BJ (cell line): ENCODE data around the gene HERC2. TPM values are rescaled to one million over a fixed set of nuclear protein-coding genes. Genes with fewer than 3 reads are reported as not detected.
"Not testable (repeated sequence)": the region's sequence is repeated elsewhere in the genome, so short reads cannot be mapped to it uniquely, and the experiment has no call there.

Source experiments
- CTCF ChIA-PET: fragments of 350-600 bp; formaldehyde crosslinking; extraction: SDS; loops from one replicate; lab custom pipeline; 2021; ENCODE audit warnings: antibody characterized with exemption, inconsistent platforms; lab: Yijun Ruan, JAX
- POLR2A ChIA-PET: fragments of 300-600 bp; sonication (Branson Sonifier 250); formaldehyde crosslinking; extraction: SDS; loops from one replicate; lab custom pipeline; 2021; ENCODE audit warnings: antibody characterized with exemption; lab: Charles Lee
- DNase-seq: peaks from one replicate; pipeline ENCODE4 v3.0.0-alpha.2; 2011; ENCODE audit warnings: low read depth
- H3K27me3 ChIP-seq: 2 replicates; pipeline ENCODE4 v1.6.0; 2011; ENCODE audit warnings: low read length; ENCODE audit not compliant: control insufficient read depth, insufficient read depth
- H3K36me3 ChIP-seq: 2 replicates; pipeline ENCODE4 v1.5.1; 2011; ENCODE audit warnings: low read length; ENCODE audit not compliant: control insufficient read depth, insufficient read depth
- H3K4me3 ChIP-seq: 2 replicates; pipeline ENCODE4 v1.5.1; 2011; ENCODE audit warnings: low read depth, mild to moderate bottlenecking, control low read depth, low read length
- CTCF ChIP-seq: IDR thresholded peaks from 2 replicates; pipeline ENCODE4 v1.5.1; 2011; ENCODE audit warnings: low read depth, mild to moderate bottlenecking, control low read depth, inconsistent platforms, low read length, moderate library complexity; ENCODE audit not compliant: insufficient read depth
- polyA plus RNA-seq: library from polyadenylated mRNA; depleted of rRNA; stranded (reverse); fragments of >200 nt; gene quantifications from 2 replicates; pipeline ENCODE4 v1.2.3, GENCODE V29; 2011

The HERC2 gene
- polyA plus RNA-seq, 1 experiment = 13.1 TPM

- ChIA-PET CTCF (no interaction called here), POLR2A (no interaction called here)
- Histone ChIP-seq H3K36me3 (peaks cover 3% of the 10 kb centered on the region; the same call in 1 of the 2 replicates), H3K27me3 (no peaks in the 10 kb centered on the region), H3K4me3 (no peak overlapping the region)
- DNase-seq = no peak
- no peak for TF ChIP-seq CTCF
Observed at GRCh38 chr15:28228096-28228495, 93.9 kb downstream of the HERC2 start.

GRCh38 chr15:28227303-28227702 is 94.7 kb downstream of the HERC2 start:
- CTCF ChIA-PET = not testable (repeated sequence)
- TF ChIP-seq CTCF = peak; percentile 45

GRCh38 chr15:28222612-28223011 is 99.4 kb downstream of the HERC2 start:
- POLR2A ChIA-PET, DNase-seq, H3K4me3 ChIP-seq, H3K27me3 ChIP-seq, CTCF ChIA-PET: not testable (repeated sequence)
- H3K36me3 ChIP-seq = peaks cover 12% of the 10 kb centered on the region

More at GRCh38 chr15:28227303-28227702, 94.7 kb downstream of the HERC2 start:
- POLR2A ChIA-PET, H3K4me3 ChIP-seq, H3K36me3 ChIP-seq, H3K27me3 ChIP-seq, DNase-seq: not testable (repeated sequence)

- CTCF ChIA-PET, H3K4me3 ChIP-seq, DNase-seq, H3K27me3 ChIP-seq, POLR2A ChIA-PET: not testable (repeated sequence)
- peaks cover 14% of the 10 kb centered on the region for H3K36me3 ChIP-seq
Observed at GRCh38 chr15:28221696-28222095, 100.3 kb downstream of the HERC2 start.

GRCh38 chr15:28219116-28219515 is 102.9 kb downstream of the HERC2 start:
- ChIA-PET POLR2A (no interaction called here), CTCF (no interaction called here)

GRCh38 chr15:28216946-28217546 is 104.9 kb downstream of the HERC2 start:
- POLR2A ChIA-PET, H3K4me3 ChIP-seq, DNase-seq, H3K27me3 ChIP-seq, CTCF ChIA-PET: not testable (repeated sequence)
- peaks cover 15% of the 10 kb centered on the region for H3K36me3 ChIP-seq

More at GRCh38 chr15:28219116-28219515, 102.9 kb downstream of the HERC2 start:
- no peak for TF ChIP-seq CTCF
- Histone ChIP-seq H3K36me3 (peaks cover 15% of the 10 kb centered on the region), H3K27me3 (no peaks in the 10 kb centered on the region), H3K4me3 (no peak overlapping the region)
- no peak for DNase-seq

- POLR2A ChIA-PET, H3K4me3 ChIP-seq, H3K27me3 ChIP-seq, CTCF ChIA-PET, DNase-seq: not testable (repeated sequence)
- peaks cover 15% of the 10 kb centered on the region for H3K36me3 ChIP-seq
Observed at GRCh38 chr15:28215521-28215920, 106.5 kb downstream of the HERC2 start.

- H3K27me3 ChIP-seq, POLR2A ChIA-PET, DNase-seq, H3K4me3 ChIP-seq, CTCF ChIA-PET, H3K36me3 ChIP-seq: not testable (repeated sequence)
Observed at GRCh38 chr15:28214006-28214790, 107.8 kb downstream of the HERC2 start.

- POLR2A ChIA-PET, DNase-seq, CTCF ChIA-PET, H3K36me3 ChIP-seq, H3K27me3 ChIP-seq, H3K4me3 ChIP-seq: not testable (repeated sequence)
Observed at GRCh38 chr15:28213393-28213792, 108.6 kb downstream of the HERC2 start.
